Urinary bladder (tissue), 4 donors: ENCODE measurements around the gene SACS. TPM values are rescaled to one million over a fixed set of nuclear protein-coding genes. Genes with fewer than 3 reads are reported as not detected.

Experiments used
- DNase-seq: peaks from one replicate; pipeline ENCODE4 v3.0.0-alpha.2; 2015; ENCODE audit errors: extremely low spot score
- H3K27ac ChIP-seq: one replicate; pipeline ENCODE4 v1.5.1; 2013; ENCODE audit warnings: low read depth, mild to moderate bottlenecking, moderate library complexity
- H3K36me3 ChIP-seq: one replicate; pipeline ENCODE4 v1.6.1; 2013; ENCODE audit warnings: mild to moderate bottlenecking, moderate library complexity; ENCODE audit not compliant: insufficient read depth
- H3K4me1 ChIP-seq: one replicate; pipeline ENCODE4 v1.6.1; 2013; ENCODE audit warnings: mild to moderate bottlenecking, moderate library complexity; ENCODE audit not compliant: insufficient read depth
- H3K4me3 ChIP-seq: one replicate; pipeline ENCODE4 v1.5.1; 2013; ENCODE audit warnings: low read depth, low read length
- WGBS: extraction: QIAGEN DNeasy Blood & Tissue Kit; methylation state at CpG from one replicate; pipeline ENCODE4 v1.1.7; 2013; 5-methylcytosine and 5-hydroxymethylcytosine counted together
- polyA plus RNA-seq: library from polyadenylated mRNA; stranded (reverse); fragments of 200-250 nt; gene quantifications from one replicate; pipeline ENCODE4 v1.2.3, GENCODE V29; 2013
- total RNA-seq: library from RNA; depleted of rRNA; stranded (reverse); fragments of >200 nt; gene quantifications from one replicate; pipeline ENCODE4 v1.2.3, GENCODE V29; 2014
- donor health status: healthy with polysubstance abuse.
- donor health status: healthy.

SACS gene
- total and polyA plus RNA-seq, 2 donors, result 9.7 to 90.3 TPM

DNA sequence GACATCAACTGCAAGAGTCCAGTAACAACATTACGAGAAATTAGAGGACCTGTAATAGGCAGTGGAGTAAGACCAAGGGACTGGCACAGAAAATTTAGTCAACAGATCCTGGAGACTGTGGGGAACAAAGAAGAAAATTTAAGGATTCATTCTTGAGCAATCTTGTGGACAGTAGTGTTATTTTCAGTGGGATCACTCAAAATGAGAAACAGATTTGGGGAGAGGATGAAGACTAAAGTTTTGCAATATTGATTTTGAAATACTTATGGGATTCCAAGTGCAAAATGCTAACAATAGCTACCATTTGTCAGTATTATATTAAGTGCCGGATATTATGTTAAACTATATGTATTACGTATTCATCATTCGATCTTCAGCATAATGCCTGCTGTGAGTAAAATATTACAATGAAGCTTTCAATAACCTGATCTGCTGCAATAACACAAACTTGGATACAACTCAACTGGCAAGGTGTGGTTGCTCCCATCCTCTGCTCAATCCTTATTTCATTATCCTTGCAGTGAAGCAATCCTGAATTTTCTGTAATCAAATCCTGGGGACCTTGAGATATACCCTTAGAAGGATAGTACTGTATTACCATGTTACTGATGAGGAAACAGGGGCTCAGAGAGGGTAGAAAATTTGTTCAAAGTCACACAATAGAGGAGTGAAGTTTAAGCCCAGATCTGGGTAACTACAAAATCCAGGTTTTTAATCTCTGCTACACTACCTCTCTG is 84.2 kb downstream of the SACS start:
- 98% methylated on average over 4 of the region's 4 CpGs for WGBS
- Histone ChIP-seq H3K27ac (no peak overlapping the region), H3K36me3 (no peaks in the 10 kb centered on the region), H3K4me3 (no peak overlapping the region), H3K4me1 (no peaks in the 10 kb centered on the region)
- DNase-seq, result no peak

DNA sequence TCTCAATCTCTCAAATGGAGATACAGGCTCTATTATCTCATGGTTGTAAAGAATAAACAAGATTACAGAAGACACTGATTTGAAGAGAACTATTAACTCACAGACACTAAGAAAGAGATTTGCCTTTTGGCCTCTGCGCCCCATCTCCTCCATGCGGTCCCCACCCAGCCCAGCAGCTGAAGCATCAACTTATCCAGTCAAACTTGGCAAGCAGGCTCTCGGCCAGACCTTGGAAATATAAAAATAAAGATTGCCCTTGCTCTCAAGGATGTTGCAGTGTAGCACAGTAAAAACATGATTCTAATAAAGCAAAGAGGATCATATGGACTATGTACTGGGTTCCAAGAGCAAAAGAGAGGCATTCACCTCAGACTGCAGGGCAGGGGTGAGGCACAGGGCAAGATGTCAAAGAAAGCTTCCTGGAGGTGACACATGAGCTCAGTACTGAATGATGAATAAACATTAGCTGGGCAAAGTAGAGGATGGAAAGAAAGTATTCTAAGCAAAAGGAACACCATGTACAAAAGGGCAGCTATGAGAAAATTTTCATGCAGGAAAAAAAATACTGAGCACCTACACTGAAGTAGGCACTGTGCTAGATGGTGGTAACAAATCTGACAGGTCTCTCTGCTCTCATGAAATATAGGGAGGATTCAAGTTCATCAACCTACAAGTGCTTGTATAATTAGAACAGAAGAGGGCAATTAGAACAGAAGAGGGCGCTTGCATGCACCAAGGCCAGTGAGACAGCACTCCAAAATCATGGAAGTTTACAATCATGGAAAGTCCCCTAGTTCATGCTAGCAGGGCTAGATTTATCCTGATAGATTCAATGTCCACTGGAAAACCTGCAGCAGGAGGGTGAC is 85.0 kb downstream of the SACS start:
- Histone ChIP-seq H3K36me3 (no peaks in the 10 kb centered on the region), H3K4me3 (no peak overlapping the region), H3K27ac (no peak overlapping the region), H3K4me1 (no peaks in the 10 kb centered on the region)
- WGBS, result 68% methylated on average over 4 of the region's 4 CpGs
- no peak for DNase-seq

DNA sequence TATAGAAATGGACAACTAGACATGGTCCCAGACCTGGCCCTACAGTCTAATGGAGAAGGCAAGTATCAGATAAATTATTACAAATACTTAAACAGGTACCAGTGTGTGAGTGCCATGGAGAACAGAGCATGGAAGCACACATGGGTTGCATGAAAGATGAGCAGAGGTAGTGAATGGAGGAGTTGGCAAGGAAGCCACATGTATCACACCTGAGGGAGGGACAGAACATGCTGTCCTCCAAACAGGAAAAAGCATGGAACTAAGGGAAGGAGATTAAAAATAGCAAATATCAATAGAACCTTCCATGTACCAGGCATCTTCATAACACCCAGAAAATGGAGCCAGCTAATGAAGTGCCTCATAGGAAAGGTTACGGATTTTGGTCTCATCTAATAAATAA is 85.9 kb downstream of the SACS start:
- 97% methylated on average over 1 of the region's 1 CpG for WGBS
- Histone ChIP-seq H3K4me3 (no peak overlapping the region), H3K4me1 (no peaks in the 10 kb centered on the region), H3K27ac (no peak overlapping the region), H3K36me3 (no peaks in the 10 kb centered on the region)
- DNase-seq, result no peak

DNA sequence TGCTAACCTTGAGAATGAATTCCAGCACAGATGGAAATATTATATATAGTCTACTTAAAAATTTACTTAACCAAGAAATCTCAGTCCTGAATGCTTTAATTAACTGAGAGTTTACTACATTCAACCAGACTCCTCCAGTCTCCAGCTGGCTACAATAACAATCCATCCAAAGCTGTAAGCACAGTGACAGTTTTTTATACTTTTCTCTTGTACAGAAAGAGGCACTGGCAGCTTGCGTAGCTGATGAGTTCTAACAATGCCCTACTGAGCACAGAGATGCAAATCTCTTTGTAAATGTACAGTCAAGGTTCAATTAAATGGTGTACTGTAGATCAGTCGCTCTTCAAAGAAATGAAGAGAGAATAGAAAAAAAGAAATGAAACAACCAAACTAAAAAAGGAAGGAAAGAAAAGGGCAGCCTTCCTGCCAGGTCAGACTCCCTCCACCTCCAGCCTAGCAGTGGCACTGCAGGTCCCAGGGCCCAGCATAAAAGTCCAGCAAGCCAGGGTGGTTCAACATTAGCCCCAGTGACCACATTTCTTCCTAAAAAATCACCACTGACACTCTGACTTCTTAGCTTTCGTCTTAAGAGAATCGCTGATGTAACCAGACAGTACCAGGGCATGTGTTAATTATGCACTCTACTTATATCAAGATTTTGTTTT is 88.4 kb downstream of the SACS start:
- Histone ChIP-seq H3K4me3 (no peak overlapping the region), H3K4me1 (no peaks in the 10 kb centered on the region), H3K36me3 (no peaks in the 10 kb centered on the region), H3K27ac (no peak overlapping the region)
- DNase-seq, result no peak
- WGBS, result 82% methylated on average over 4 of the region's 4 CpGs

DNA sequence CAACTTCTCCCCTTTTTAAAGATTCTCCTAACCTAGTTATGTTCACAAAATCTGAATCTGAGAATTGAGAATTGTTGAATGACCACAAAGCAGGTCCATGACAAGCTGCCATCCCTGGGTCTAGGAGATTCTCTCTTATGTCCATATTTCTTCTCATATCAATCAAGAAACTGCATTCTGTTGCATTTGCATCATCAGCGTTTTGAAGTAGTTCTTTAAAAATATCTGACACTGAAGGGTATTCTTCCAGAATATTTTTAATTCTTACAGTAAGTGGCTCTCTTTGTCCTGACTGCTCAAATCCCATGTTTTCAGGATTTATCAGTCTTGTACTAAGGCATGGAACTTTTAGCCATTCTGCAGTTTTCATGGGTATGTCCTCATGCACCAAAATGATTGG is 94.3 kb downstream of the SACS start:
- no peak for DNase-seq
- no peaks in the 10 kb centered on the region for H3K36me3 ChIP-seq
- no peaks in the 10 kb centered on the region for H3K4me1 ChIP-seq
- no peak overlapping the region for H3K4me3 ChIP-seq
- H3K27ac ChIP-seq, result no peak overlapping the region
- 95% methylated on average over 1 of the region's 1 CpG for WGBS

DNA sequence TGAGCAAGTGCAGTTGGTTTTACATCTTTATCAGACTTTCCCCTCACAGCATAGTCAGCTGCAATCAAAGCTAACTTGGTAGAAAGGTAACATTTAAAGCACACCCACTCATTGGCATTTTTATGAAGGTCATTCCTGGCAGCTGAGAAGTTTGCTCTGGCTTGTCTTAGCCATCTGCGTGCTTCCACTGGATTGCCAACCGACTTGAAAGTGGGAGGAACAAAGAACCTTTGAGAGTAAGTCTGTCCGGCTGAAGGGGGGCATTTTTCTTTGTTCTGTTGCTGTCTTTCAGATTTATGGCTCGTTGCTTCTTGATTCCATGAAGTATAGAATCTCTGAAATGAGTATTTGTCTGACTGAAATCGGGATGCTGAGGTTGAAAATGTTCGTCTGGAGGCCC is 103.1 kb downstream of the SACS start:
- no peak for DNase-seq
- WGBS, result 86% methylated on average over 6 of the region's 6 CpGs
- Histone ChIP-seq H3K4me3 (no peak overlapping the region), H3K4me1 (no peaks in the 10 kb centered on the region), H3K36me3 (no peaks in the 10 kb centered on the region), H3K27ac (no peak overlapping the region)

DNA sequence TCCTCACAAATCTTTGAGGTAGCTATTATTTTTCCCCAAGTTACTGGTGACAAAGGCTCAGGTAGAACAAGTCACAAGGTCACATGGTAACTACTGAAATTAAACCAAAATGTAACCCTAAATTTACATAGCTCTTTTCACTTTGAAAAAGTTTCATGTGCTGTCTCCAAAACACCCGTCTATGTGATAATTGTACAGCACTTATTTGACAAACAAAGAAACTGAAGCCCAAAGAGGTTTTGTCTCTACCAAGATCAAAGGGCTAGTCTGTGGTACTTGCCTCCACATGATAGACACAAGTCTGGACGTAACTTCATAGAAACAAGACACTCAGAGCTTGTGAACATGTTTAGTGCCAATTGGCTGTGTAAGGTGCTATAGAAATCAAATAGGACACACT is 108.3 kb downstream of the SACS start:
- Histone ChIP-seq H3K4me1 (no peaks in the 10 kb centered on the region), H3K36me3 (no peaks in the 10 kb centered on the region), H3K27ac (no peak overlapping the region), H3K4me3 (no peak overlapping the region)
- DNase-seq, result peak; percentile 31
- 79% methylated on average over 2 of the region's 2 CpGs for WGBS

DNA sequence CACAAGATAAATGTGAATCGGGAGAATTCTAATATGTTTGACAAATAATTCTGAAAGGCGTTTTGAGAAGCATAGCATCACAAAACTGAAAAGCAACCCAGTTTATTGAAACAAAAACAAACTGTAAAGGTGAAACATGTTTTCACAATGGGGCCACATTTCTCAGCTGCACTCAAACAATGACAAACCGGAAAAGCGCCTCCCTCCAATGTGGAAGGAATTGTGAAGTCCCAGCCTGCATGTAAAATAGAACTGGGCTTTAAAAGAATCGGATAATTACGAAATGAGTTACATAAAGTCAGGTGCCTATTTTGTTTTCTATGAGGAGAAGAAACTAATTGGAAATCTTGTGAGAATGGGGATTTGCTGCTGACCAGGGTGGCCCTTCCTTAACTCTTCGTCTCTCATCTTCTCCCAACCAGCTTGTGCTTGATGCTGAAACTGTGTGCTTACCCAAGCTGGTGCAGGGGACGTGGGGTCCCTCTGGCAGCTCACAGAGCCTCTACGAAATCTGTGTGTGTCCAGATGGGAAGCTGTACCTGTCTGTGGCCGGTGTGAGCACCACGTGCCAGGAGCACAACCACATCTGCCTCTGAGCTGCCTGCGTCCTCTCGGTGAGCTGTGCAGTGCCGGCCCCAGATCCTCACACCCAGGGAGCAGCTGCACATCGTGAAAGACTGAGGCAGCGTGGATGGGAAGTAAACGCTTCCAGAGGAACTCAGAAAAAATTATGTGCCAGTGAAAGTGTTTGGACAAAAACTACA is 109.4 kb downstream of the SACS start:
- Histone ChIP-seq H3K4me1 (no peaks in the 10 kb centered on the region), H3K27ac (no peak overlapping the region), H3K36me3 (no peaks in the 10 kb centered on the region), H3K4me3 (no peak overlapping the region)
- DNase-seq, result no peak
- 65% methylated on average over 17 of the region's 17 CpGs for WGBS

DNA sequence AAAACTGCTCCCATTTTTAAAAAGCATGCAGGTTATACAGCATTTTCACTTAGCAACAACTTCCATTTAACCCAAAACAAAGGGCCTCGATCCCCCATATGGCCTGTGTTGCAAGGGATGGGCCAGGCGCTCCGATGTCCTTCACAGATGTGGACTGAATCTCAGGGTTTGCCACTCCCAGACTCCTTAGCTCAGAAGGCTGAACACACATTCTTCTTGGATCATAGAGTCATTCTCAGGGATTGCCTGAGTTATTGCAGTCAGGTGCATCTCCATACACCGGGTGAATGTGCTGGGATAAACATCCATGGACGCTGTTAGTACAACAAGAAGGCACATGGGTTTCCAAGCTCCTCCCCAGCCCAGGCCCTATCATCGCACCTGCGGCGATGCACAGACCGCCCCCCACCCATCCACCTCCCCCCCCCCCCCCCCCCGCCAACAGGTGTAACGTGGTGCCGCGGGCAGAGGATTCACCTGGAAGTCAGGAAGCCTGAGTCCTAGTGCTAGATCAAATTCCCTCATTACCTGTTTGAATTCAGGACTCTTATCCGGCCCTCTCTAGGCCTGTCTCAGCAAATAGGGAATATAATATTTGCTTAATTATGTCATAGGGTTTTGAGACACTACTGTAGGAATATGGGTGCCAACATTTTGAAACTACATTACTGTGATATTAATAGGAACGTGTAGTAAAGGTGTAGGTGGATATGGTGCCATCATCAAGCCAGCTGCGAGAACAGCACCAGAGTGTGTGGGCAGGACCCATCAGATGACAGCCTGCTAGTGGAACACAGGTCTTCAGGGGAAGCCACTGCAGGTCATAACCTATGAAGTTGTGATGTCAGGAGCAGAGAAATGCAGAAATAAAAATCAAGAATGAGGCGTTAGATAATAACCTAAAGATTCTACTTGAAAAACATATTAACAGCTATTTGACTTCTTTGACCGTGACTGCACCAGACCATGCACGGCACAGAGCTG is 110.9 kb downstream of the SACS start:
- Histone ChIP-seq H3K4me3 (no peak overlapping the region), H3K27ac (no peak overlapping the region), H3K36me3 (no peaks in the 10 kb centered on the region), H3K4me1 (no peaks in the 10 kb centered on the region)
- WGBS, result 90% methylated on average over 19 of the region's 19 CpGs
- DNase-seq, result no peak

DNA sequence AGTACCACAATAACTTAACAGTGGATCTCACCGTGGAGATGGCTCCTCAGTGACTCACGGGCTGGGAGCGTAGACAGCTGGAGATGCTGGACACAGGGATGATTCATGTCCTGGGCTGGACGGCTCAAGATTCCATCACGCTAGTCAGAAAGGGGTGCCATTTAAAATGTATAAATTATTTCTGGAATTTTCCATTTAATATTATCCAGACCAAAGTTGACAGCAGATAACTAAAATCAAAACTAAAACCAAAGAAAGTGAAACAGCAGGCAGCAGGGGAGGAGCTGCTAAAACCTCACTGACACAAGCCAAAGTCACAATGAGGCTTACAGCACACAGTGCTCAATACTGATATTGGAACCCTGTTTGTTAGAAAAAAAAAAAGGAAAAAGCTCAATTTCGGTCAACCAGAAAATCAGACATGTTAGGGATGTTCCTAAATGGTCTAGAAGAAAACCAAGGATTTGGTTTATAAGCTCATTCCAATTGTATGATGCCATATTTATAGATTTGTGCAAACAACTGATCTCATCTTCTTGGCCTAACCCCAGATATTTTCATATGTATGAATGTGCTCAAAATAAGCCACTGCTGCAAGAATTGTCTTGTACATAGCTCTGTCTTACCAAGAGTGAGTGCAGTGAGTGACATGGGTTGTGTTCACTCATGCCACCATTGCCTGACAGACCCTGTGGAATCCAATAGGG is 111.8 kb downstream of the SACS start:
- no peak overlapping the region for H3K27ac ChIP-seq
- WGBS, result 13% methylated on average over 6 of the region's 6 CpGs
- no peak overlapping the region for H3K4me3 ChIP-seq
- no peaks in the 10 kb centered on the region for H3K4me1 ChIP-seq
- no peaks in the 10 kb centered on the region for H3K36me3 ChIP-seq
- DNase-seq, result no peak

DNA sequence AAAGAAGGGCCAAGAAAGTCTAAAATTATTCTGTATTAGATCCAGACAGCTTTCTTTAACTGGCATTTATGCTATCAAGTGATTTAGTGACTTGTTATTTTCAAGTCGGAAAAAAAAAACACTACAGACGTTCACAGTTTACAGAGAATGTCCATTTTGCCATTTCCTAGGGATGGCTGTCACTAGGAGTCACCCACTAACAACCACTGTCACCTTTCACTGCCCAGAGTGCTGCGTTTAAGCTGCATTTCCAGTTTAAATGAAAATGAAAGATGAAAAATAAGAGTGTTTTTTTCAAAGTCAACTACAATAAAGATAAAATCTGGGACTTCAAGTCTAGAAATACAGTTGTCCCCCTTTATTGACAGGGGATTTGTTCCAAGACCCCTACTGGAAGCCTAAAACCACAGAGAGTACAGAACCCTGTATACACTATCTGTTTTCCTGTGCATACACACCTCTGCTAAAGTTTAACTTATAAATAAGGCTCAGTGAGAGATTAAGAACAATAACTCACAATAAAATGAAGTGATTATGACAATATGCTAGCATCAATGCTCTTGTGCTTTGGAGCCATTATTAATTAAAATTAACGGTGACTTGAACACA is 112.5 kb downstream of the SACS start:
- Histone ChIP-seq H3K27ac (no peak overlapping the region), H3K4me3 (no peak overlapping the region), H3K4me1 (no peaks in the 10 kb centered on the region), H3K36me3 (no peaks in the 10 kb centered on the region)
- no peak for DNase-seq
- 30% methylated on average over 4 of the region's 4 CpGs for WGBS

DNA sequence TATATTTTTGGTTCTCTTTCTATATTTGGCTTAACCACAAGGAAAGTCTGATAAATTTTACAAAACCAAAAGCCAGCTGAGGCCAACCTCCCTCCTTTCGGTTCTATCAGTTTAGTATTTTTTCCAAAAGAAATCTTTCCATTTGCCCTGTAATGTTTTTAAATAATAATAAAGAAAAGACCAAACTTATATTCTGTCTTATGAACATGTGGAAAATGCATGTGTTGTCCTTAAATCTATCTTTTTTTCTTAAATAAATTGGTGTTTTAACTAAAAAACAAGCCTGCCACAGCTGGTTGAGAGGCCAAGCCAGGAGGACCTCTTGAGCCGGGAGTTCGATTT is 113.6 kb downstream of the SACS start:
- H3K27ac ChIP-seq, result no peak overlapping the region
- no peaks in the 10 kb centered on the region for H3K36me3 ChIP-seq
- no peak overlapping the region for H3K4me3 ChIP-seq
- no peaks in the 10 kb centered on the region for H3K4me1 ChIP-seq
- 76% methylated on average over 3 of the region's 3 CpGs for WGBS
- DNase-seq, result no peak
